ENCODE measurements around the gene NKAIN1.

NKAIN1 gene

DNA sequence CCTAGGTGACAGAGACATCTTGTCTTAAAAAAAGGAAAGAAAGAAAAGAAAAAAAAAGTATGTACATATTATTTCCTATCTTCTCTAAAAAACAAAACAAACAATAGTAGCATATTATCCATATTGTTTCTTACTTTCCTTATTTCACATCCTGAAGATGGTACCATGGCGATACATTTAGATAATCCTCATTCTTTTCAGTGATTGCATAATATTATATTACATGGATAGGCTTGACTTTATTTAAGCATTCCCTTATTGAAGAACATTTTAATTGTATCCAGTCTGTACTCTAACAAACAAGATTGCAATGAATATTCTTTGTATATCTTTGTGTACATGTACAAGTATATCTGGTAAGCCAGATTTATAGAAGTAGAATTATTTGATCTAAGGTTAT is 91.3 kb downstream of the NKAIN1 start:
- Histone ChIP-seq H3K79me2 (ENCODE audit: insufficient read depth, low read depth) (no peaks in the 10 kb centered on the region), H2AFZ (ENCODE audit: low read depth) (no peak overlapping the region), H3K4me3 (IDR thresholded peaks at IDR 0.05; ENCODE audit: insufficient read depth, low read depth, low read length) (no peak overlapping the region)

DNA sequence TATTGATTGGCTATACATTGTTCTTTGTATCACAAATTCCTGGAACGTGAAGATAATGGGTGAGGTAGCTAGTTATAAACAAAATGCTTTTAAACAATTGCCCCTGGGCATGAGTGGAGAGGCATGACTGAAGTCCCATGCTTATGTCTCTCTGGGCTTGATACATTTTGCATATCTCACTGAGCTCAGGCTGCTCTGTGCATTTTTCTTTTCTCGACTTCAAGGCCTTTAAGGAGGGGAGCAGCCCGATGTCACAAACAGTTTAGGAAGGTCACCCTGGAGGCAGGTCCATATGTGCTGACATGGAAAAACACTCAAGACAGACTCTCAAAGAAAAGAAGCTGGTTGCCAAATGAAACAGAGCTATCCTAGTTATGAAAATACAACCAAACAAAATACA is 94.0 kb downstream of the NKAIN1 start:
- H3K4me2 ChIP-seq, result no peak overlapping the region
- H3K79me2 ChIP-seq (ENCODE audit: insufficient read depth, low read depth), result no peaks in the 10 kb centered on the region
- H2AFZ ChIP-seq (ENCODE audit: low read depth), result no peak overlapping the region
- no peak overlapping the region for H3K9ac ChIP-seq
- no peak overlapping the region for H3K27ac ChIP-seq
- TF ChIP-seq, protein P1, sequence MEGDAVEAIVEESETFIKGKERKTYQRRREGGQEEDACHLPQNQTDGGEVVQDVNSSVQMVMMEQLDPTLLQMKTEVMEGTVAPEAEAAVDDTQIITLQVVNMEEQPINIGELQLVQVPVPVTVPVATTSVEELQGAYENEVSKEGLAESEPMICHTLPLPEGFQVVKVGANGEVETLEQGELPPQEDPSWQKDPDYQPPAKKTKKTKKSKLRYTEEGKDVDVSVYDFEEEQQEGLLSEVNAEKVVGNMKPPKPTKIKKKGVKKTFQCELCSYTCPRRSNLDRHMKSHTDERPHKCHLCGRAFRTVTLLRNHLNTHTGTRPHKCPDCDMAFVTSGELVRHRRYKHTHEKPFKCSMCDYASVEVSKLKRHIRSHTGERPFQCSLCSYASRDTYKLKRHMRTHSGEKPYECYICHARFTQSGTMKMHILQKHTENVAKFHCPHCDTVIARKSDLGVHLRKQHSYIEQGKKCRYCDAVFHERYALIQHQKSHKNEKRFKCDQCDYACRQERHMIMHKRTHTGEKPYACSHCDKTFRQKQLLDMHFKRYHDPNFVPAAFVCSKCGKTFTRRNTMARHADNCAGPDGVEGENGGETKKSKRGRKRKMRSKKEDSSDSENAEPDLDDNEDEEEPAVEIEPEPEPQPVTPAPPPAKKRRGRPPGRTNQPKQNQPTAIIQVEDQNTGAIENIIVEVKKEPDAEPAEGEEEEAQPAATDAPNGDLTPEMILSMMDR (conservative IDR thresholded peaks at IDR 0.05; ENCODE audit: low read depth, low read length), result no peak
- no peaks in the 10 kb centered on the region for H3K27me3 ChIP-seq (ENCODE audit: insufficient read depth, low read depth)
- H3K4me1 ChIP-seq (ENCODE audit: low read depth, poor library complexity, severe bottlenecking), result no peaks in the 10 kb centered on the region
- H4K20me1 ChIP-seq (ENCODE audit: insufficient read depth), result no peaks in the 10 kb centered on the region
- H3K4me3 ChIP-seq (IDR thresholded peaks at IDR 0.05; ENCODE audit: insufficient read depth, low read depth, low read length), result no peak overlapping the region
- H3K36me3 ChIP-seq (ENCODE audit: insufficient read depth), result no peaks in the 10 kb centered on the region

More for the DNA sequence above, 91.3 kb downstream of the NKAIN1 start:
- Histone ChIP-seq H3K36me3 (ENCODE audit: insufficient read depth) (no peaks in the 10 kb centered on the region), H4K20me1 (ENCODE audit: insufficient read depth) (no peaks in the 10 kb centered on the region), H3K27me3 (ENCODE audit: insufficient read depth, low read depth) (no peaks in the 10 kb centered on the region), H3K4me1 (ENCODE audit: low read depth, poor library complexity, severe bottlenecking) (no peaks in the 10 kb centered on the region), H3K27ac (no peak overlapping the region), H3K4me2 (no peak overlapping the region), H3K9ac (no peak overlapping the region)
- TF ChIP-seq, protein P1 (conservative IDR thresholded peaks at IDR 0.05; ENCODE audit: low read depth, low read length), result no peak

DNA sequence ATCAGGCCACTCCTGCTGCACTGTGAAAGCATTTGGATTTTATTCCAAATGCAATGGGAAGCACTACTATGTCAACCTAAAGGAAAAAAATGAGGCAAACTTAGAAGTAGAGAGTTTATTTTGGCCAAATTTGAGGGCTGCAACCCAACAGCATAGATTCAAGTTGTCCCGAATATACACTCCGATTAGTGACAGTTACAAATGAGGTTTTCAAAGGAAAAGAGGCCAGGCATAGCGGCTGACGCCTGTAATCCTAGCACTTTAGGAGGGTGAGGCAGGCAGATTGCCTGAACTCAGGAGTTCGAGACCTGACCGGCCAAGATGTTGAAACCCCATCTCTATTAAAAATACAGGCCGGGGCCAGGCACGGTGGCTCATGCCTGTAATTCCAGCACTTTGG is 95.2 kb downstream of the NKAIN1 start:
- TF ChIP-seq, protein P1 (conservative IDR thresholded peaks at IDR 0.05; ENCODE audit: low read depth, low read length), result no peak
- H3K4me3 ChIP-seq (IDR thresholded peaks at IDR 0.05; ENCODE audit: insufficient read depth, low read depth, low read length), result no peak overlapping the region
- H4K20me1 ChIP-seq (ENCODE audit: insufficient read depth), result no peaks in the 10 kb centered on the region
- H3K27ac ChIP-seq, result no peak overlapping the region
- H3K4me2 ChIP-seq, result no peak overlapping the region
- H3K27me3 ChIP-seq (ENCODE audit: insufficient read depth, low read depth), result no peaks in the 10 kb centered on the region
- H3K36me3 ChIP-seq (ENCODE audit: insufficient read depth), result no peaks in the 10 kb centered on the region
- no peaks in the 10 kb centered on the region for H3K79me2 ChIP-seq (ENCODE audit: insufficient read depth, low read depth)
- no peak overlapping the region for H3K9ac ChIP-seq
- no peaks in the 10 kb centered on the region for H3K4me1 ChIP-seq (ENCODE audit: low read depth, poor library complexity, severe bottlenecking)
- no peak overlapping the region for H2AFZ ChIP-seq (ENCODE audit: low read depth)

DNA sequence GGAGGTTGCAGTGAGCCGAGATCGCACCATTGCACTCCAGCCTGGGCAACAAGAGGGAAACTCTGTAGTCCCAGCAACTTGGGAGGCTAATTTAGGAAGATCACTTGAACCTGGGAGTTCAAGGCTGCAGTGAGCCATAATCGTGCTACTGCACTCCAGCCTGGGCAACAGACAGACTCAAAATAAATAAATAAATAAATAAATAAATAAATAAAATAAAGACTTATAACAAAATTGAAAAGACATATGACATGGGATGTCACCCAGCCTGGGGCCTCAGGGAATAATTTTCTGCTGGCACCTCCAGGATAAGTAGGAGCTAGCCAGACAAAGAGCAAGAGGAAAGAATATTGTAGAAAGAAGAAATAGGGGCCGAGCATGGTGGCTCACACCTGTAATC is 96.2 kb downstream of the NKAIN1 start:
- H3K4me2 ChIP-seq, result no peak overlapping the region
- H2AFZ ChIP-seq (ENCODE audit: low read depth), result no peak overlapping the region
- H4K20me1 ChIP-seq (ENCODE audit: insufficient read depth), result no peaks in the 10 kb centered on the region
- no peak overlapping the region for H3K9ac ChIP-seq
- no peaks in the 10 kb centered on the region for H3K4me1 ChIP-seq (ENCODE audit: low read depth, poor library complexity, severe bottlenecking)
- no peak overlapping the region for H3K27ac ChIP-seq
- no peaks in the 10 kb centered on the region for H3K27me3 ChIP-seq (ENCODE audit: insufficient read depth, low read depth)
- H3K4me3 ChIP-seq (IDR thresholded peaks at IDR 0.05; ENCODE audit: insufficient read depth, low read depth, low read length), result no peak overlapping the region
- H3K36me3 ChIP-seq (ENCODE audit: insufficient read depth), result no peaks in the 10 kb centered on the region
- TF ChIP-seq, protein P1 (conservative IDR thresholded peaks at IDR 0.05; ENCODE audit: low read depth, low read length), result no peak
- no peaks in the 10 kb centered on the region for H3K79me2 ChIP-seq (ENCODE audit: insufficient read depth, low read depth)
